HEK293T (cell line): ENCODE data around the gene RAD51B.

Source experiments
- ARNT ChIP-seq: fragments of 450-650 bp; IDR thresholded peaks from 2 replicates; pipeline ENCODE4 v1.6.1; 2017; ENCODE audit warnings: mild to moderate bottlenecking
- BHLHE40 ChIP-seq: fragments of 450-650 bp; IDR thresholded peaks from 2 replicates; pipeline ENCODE4 v1.6.1; 2016; ENCODE audit warnings: mild to moderate bottlenecking, moderate library complexity, borderline replicate concordance
- FOXA1 ChIP-seq: fragments of 450-650 bp; IDR thresholded peaks from 2 replicates; pipeline ENCODE4 v1.6.1; 2016; ENCODE audit warnings: mild to moderate bottlenecking
- LEF1 ChIP-seq: fragments of 450-650 bp; IDR thresholded peaks from 2 replicates; pipeline ENCODE4 v1.6.1; 2017; ENCODE audit warnings: mild to moderate bottlenecking, borderline replicate concordance
- PKNOX1 ChIP-seq: fragments of 450-650 bp; IDR thresholded peaks from 2 replicates; pipeline ENCODE4 v1.6.1; 2016

- TF ChIP-seq FOXA1: no peak
- no peak for TF ChIP-seq BHLHE40
- no peak for TF ChIP-seq LEF1
- no peak for TF ChIP-seq PKNOX1
- no peak for TF ChIP-seq ARNT
Measured at GRCh38 chr14:68377006-68377405, 557.4 kb downstream of the RAD51B start.
